Glutamatergic neuron (in vitro differentiated cells): ENCODE results near the gene S100A12. TPM values are rescaled to one million over a fixed set of nuclear protein-coding genes. Genes with fewer than 3 reads are reported as not detected.

Source experiments
- DNase-seq: peaks from one replicate; pipeline ENCODE4 v3.0.0; 2022
- H3K27ac Mint-ChIP-seq: one replicate; pipeline ENCODE4 v1.8.0; 2020; ENCODE audit warnings: mild to moderate bottlenecking, mixed read lengths, inconsistent platforms; ENCODE audit not compliant: unreplicated experiment
- H3K27me3 Mint-ChIP-seq: one replicate; pipeline ENCODE4 v1.8.0; 2020; ENCODE audit warnings: mild to moderate bottlenecking, moderate library complexity, mixed read lengths, inconsistent platforms; ENCODE audit not compliant: unreplicated experiment
- H3K36me3 Mint-ChIP-seq: one replicate; pipeline ENCODE4 v1.8.0; 2020; ENCODE audit warnings: mild to moderate bottlenecking, mixed read lengths, inconsistent platforms; ENCODE audit not compliant: unreplicated experiment
- H3K4me1 Mint-ChIP-seq: one replicate; pipeline ENCODE4 v1.8.0; 2020; ENCODE audit warnings: mild to moderate bottlenecking, low read depth, mixed read lengths, inconsistent platforms; ENCODE audit not compliant: unreplicated experiment
- H3K4me3 Mint-ChIP-seq: one replicate; pipeline ENCODE4 v1.8.0; 2020; ENCODE audit warnings: mild to moderate bottlenecking, mixed read lengths, inconsistent platforms; ENCODE audit not compliant: unreplicated experiment
- H3K9me3 Mint-ChIP-seq: one replicate; pipeline ENCODE4 v1.8.0; 2020; ENCODE audit warnings: mild to moderate bottlenecking, moderate library complexity, mixed read lengths, inconsistent platforms; ENCODE audit not compliant: unreplicated experiment
- total RNA-seq: library from RNA; stranded (reverse); fragmentation: NEBNext Ultra II Directional; extraction: Animal tissue kit (Norgen Biotek cat#: 25700); gene quantifications from one replicate; pipeline ENCODE4 v1.2.1, GENCODE V29; 2021; ENCODE audit not compliant: unreplicated experiment
- TF ChIP-seq, protein P1 (sequence below): fragments of 200-600 bp; sonication (generic); IDR thresholded peaks from one replicate; pipeline ENCODE4 v1.5.0; 2021; ENCODE audit not compliant: partially characterized antibody, unreplicated experiment

Gene S100A12
- total RNA-seq, 1 donor from 2014 or later = not detected

DNA sequence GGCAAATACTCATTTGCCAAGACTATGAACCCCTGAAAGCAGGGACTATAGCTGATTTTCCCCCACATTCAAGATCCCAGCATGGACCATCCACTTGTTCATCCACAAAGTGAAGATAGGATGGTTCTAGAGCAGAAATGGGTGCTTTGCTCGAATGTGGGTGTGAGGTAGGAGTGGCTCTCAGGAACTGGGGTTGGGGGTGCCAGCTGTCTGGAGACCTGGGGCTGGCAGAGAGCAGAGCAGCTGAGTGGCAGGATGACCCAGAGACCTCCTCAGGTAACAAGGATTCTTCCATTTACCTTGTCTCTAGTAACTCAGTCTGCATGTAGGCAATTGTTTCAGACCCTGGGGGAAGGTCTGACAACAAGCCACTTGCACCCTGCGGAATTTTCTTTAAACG, 11.8 kb downstream of the S100A12 start:
- DNase-seq = no peak
- Mint-ChIP-seq H3K27me3 (peaks cover 15% of the 10 kb centered on the region), H3K4me3 (no peak overlapping the region), H3K4me1 (peaks cover 30% of the 10 kb centered on the region), H3K36me3 (peaks cover 4% of the 10 kb centered on the region), H3K9me3 (peaks cover 12% of the 10 kb centered on the region), H3K27ac (peak overlapping the region; percentile 43)
- TF ChIP-seq, protein P1, sequence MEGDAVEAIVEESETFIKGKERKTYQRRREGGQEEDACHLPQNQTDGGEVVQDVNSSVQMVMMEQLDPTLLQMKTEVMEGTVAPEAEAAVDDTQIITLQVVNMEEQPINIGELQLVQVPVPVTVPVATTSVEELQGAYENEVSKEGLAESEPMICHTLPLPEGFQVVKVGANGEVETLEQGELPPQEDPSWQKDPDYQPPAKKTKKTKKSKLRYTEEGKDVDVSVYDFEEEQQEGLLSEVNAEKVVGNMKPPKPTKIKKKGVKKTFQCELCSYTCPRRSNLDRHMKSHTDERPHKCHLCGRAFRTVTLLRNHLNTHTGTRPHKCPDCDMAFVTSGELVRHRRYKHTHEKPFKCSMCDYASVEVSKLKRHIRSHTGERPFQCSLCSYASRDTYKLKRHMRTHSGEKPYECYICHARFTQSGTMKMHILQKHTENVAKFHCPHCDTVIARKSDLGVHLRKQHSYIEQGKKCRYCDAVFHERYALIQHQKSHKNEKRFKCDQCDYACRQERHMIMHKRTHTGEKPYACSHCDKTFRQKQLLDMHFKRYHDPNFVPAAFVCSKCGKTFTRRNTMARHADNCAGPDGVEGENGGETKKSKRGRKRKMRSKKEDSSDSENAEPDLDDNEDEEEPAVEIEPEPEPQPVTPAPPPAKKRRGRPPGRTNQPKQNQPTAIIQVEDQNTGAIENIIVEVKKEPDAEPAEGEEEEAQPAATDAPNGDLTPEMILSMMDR = no peak

DNA sequence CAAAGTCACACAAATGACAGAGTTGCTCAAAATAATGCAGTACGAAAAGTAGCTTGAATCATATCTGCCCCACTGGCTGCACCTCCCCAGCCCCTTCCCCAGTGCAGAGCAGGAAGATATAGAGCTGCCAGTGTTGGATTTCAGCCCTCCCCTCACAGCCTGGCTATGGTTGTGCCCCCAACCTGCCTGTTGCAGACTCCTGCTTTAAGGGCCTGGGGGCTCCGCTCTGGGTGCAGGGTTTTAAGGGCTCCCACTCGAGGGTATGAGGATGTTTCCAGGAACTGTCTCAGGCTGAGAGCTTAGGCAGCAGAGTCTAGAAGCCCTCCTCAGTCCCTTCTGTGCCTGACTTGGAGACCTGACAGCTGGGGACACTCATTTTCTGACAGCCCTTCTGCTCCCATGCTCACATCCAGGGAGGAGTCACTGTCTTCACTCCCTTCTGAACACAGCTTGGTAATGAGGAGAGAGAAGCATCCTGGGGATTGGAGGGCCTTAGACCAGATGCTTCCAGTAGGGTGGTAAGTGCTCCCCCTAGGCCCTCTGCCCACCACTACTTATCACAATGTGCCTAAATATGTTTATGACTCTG, 13.1 kb downstream of the S100A12 start:
- Mint-ChIP-seq H3K27me3 (peaks cover 17% of the 10 kb centered on the region), H3K27ac (peak overlapping the region; percentile 87), H3K4me3 (peak overlapping the region; percentile 64), H3K4me1 (peaks cover 32% of the 10 kb centered on the region), H3K9me3 (peaks cover 12% of the 10 kb centered on the region), H3K36me3 (peaks cover 4% of the 10 kb centered on the region)
- TF ChIP-seq, protein P1 = no peak
- DNase-seq = peak; percentile 49

DNA sequence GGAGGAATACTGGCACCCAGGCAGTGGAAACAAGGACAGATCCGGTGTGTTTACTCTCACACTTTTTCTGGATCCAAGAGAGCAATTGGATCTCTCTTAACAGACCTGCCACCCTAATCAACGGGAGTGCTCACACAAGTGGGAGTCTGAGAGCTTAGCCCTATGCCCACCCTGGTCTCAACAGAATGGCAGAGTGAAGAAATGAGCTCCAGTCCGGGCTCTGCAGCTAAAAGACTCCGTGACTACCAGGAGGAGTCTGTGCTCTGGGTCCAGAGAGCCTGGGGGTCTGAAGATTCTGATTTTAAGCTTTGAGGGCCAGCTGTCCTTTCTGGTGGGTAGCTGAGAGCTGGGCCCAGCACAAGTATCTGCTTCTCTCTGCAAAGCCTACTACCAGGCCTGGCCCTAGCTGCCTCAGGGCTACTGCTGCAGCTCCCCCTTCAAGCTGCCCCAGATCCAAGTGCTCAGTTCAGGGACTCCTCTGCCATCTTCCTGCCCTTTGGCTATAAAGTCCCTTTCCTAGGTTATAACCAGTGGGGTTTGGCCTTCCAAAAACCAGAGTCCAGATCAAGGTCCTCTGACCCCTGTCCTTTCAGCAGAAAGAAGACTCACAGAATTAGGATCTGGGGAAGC, 13.8 kb downstream of the S100A12 start:
- TF ChIP-seq, protein P1 = no peak
- Mint-ChIP-seq H3K4me3 (peak overlapping the region; percentile 42), H3K9me3 (peaks cover 12% of the 10 kb centered on the region), H3K4me1 (peaks cover 32% of the 10 kb centered on the region), H3K27ac (peak overlapping the region; percentile 87), H3K36me3 (peaks cover 4% of the 10 kb centered on the region), H3K27me3 (peaks cover 17% of the 10 kb centered on the region)
- no peak for DNase-seq

DNA sequence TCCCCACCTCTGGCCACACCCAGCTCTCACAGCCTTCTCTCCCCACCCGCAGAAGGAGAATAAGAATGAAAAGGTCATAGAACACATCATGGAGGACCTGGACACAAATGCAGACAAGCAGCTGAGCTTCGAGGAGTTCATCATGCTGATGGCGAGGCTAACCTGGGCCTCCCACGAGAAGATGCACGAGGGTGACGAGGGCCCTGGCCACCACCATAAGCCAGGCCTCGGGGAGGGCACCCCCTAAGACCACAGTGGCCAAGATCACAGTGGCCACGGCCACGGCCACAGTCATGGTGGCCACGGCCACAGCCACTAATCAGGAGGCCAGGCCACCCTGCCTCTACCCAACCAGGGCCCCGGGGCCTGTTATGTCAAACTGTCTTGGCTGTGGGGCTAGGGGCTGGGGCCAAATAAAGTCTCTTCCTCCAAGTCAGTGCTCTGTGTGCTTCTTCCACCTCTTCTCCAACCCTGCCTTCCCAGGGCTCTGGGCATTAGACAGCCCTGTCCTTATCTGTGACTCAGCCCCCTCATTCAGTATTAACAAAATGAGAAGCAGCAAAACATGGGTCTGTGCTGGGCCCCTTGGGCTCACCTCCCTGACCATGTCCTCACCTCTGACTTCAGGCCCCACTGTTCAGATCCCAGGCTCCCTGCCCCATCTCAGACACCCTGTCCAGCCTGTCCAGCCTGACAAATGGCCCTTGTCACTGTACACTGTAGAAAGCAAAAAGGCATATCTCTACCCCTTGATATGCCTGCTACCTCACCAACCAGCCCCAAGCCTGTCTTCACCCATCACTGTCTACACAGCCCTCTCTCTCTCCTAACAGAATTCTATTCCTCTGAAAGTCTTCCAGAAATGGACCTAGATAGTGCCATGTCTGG, 14.6 kb downstream of the S100A12 start:
- Mint-ChIP-seq H3K9me3 (peaks cover 12% of the 10 kb centered on the region), H3K27me3 (peaks cover 17% of the 10 kb centered on the region), H3K27ac (no peak overlapping the region), H3K36me3 (no peaks in the 10 kb centered on the region), H3K4me3 (no peak overlapping the region), H3K4me1 (peaks cover 32% of the 10 kb centered on the region)
- no peak for DNase-seq
- TF ChIP-seq, protein P1 = no peak

DNA sequence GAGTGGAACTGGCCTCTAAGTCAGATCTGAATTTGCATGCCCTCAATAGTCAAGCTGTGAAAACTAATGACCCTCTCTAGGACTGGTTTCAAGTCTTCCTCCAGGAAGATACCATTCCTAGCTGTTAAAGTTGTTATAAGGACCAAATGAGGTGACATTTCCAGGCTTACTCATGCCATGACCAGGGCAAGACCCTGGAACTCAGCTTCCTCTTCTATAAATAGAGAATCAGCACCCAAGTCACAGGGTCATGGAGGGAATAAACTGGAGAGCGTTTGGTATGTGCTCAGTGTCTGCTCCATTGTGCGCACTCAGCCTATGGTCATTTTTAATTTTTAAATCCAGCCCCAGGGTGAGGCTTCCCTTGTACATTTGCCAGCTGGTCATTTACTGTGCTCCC, 15.2 kb downstream of the S100A12 start:
- Mint-ChIP-seq H3K4me1 (peaks cover 29% of the 10 kb centered on the region), H3K4me3 (no peak overlapping the region), H3K9me3 (peaks cover 12% of the 10 kb centered on the region), H3K27ac (no peak overlapping the region), H3K36me3 (no peaks in the 10 kb centered on the region), H3K27me3 (peaks cover 17% of the 10 kb centered on the region)
- DNase-seq = no peak
- TF ChIP-seq, protein P1 = no peak
